Endothelial cell of umbilical vein (primary cell): ENCODE measurements around the gene ATP11B.

ENCODE experiments used
- CTCF ChIP-seq, 2 donors: IDR thresholded peaks; 1 replicate in 1 of 2; 2 replicates in 1 of 2; pipeline ENCODE4 v1.5.1; 2011; ENCODE audit warnings: low read length in 2 of 2, mild to moderate bottlenecking in 2 of 2, moderate library complexity in 2 of 2, control low read depth in 1 of 2, inconsistent platforms in 1 of 2, low read depth in 1 of 2; ENCODE audit not compliant: insufficient read depth in 1 of 2; ENCODE audit errors: extremely low read depth in 1 of 2
- EZH2 ChIP-seq: IDR thresholded peaks from 2 replicates; pipeline ENCODE4 v1.6.1; 2012; ENCODE audit warnings: borderline replicate concordance, low read depth, mild to moderate bottlenecking, moderate library complexity, low read length, inconsistent platforms; ENCODE audit not compliant: severe bottlenecking
- FOS ChIP-seq: IDR thresholded peaks from 2 replicates; pipeline ENCODE4 v1.6.1; 2011; ENCODE audit warnings: mild to moderate bottlenecking, low read length, moderate library complexity, borderline replicate concordance; ENCODE audit not compliant: insufficient read depth
- JUN ChIP-seq: IDR thresholded peaks from 2 replicates; pipeline ENCODE4 v1.6.1; 2011; ENCODE audit warnings: borderline replicate concordance, low read depth; ENCODE audit not compliant: insufficient read length, insufficient read depth
- MAX ChIP-seq: IDR thresholded peaks from 2 replicates; pipeline ENCODE4 v1.6.1; 2011; ENCODE audit not compliant: insufficient read depth, insufficient read length
- MYC ChIP-seq: IDR thresholded peaks from one replicate; pipeline ENCODE4 v1.6.1; 2011; ENCODE audit warnings: mild to moderate bottlenecking, low read depth, low read length
- POLR2A ChIP-seq: IDR thresholded peaks from 2 replicates; pipeline ENCODE4 v1.6.1; 2012; ENCODE audit warnings: low read depth, mild to moderate bottlenecking, control low read depth, low read length
- POLR2AphosphoS5 ChIP-seq: IDR thresholded peaks from 2 replicates; pipeline ENCODE4 v1.6.1; 2012; ENCODE audit warnings: low read depth, mild to moderate bottlenecking, control low read depth, low read length, moderate library complexity; ENCODE audit not compliant: insufficient read depth

DNA sequence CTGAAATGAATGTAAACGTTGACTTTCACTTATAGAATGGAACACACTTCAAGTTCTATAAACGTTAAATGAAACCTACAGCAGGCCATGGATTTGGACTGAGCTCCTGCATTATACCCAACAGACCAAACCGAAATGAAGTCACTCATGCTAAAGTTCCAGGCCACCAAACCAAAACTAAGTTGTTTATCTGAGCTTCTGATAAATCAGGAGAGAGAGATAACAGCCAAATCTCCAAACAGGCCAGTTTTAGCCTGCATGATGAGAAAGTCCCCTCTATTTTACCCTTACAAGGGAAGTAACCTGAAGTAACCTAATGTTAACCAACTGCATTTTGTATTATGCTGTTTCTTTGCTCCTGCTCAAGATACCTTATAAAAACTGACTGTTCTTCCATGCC lies 142.5 kb downstream of the ATP11B start:
- no peak for TF ChIP-seq POLR2A
- no peak for TF ChIP-seq CTCF (IDR thresholded peaks at IDR 0.05; ENCODE audit: extremely low read depth in 1 of 2, insufficient read depth in 1 of 2, low read depth in 1 of 2, low read length in 2 of 2)
- TF ChIP-seq MYC, result no peak
- TF ChIP-seq JUN, result no peak
- no peak for TF ChIP-seq EZH2
- TF ChIP-seq MAX, result no peak
- no peak for TF ChIP-seq POLR2AphosphoS5
- no peak for TF ChIP-seq FOS
